Uterus (tissue), 2 donors: Measurements from ENCODE around the gene MT1G.

Experiments
- POLR2A ChIP-seq, 2 donors: fragments of 450-650 bp; IDR thresholded peaks; one replicate each; pipeline ENCODE4 v1.6.1; 2016; ENCODE audit warnings: antibody characterized with exemption in 2 of 2, mild to moderate bottlenecking in 1 of 2, moderate library complexity in 1 of 2
- TF ChIP-seq, protein P1 (sequence below), 4 experiments: fragments of 200-600 bp in 2 of 4; fragments of 450-650 bp in 2 of 4; sonication (generic) in 2 of 4; IDR thresholded peaks; one replicate each; pipeline ENCODE4 v1.5.1; 2016 to 2019; ENCODE audit warnings: antibody characterized with exemption in 4 of 4, mild to moderate bottlenecking in 2 of 4, moderate library complexity in 1 of 4

DNA sequence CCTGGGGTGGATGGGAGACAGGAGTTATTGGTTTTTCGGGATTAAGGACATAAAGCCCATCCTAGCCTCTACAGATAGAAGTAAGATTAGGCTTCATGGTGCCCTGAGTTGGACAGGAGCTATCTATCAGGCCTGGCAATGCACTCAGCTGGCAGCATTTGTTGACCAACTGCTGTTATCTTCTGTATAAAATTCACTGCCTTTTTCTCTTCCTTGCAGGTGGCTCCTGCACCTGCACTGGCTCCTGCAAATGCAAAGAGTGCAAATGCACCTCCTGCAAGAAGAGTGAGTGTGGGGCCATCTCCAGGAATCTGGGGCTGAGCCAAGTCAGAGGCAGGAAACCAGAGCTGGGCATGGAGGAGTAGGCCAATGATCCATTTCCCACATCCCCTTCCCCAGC, 28.8 kb downstream of the MT1G start:
- TF ChIP-seq, protein P1, sequence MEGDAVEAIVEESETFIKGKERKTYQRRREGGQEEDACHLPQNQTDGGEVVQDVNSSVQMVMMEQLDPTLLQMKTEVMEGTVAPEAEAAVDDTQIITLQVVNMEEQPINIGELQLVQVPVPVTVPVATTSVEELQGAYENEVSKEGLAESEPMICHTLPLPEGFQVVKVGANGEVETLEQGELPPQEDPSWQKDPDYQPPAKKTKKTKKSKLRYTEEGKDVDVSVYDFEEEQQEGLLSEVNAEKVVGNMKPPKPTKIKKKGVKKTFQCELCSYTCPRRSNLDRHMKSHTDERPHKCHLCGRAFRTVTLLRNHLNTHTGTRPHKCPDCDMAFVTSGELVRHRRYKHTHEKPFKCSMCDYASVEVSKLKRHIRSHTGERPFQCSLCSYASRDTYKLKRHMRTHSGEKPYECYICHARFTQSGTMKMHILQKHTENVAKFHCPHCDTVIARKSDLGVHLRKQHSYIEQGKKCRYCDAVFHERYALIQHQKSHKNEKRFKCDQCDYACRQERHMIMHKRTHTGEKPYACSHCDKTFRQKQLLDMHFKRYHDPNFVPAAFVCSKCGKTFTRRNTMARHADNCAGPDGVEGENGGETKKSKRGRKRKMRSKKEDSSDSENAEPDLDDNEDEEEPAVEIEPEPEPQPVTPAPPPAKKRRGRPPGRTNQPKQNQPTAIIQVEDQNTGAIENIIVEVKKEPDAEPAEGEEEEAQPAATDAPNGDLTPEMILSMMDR (IDR thresholded peaks at IDR 0.05): no peak
- no peak for TF ChIP-seq POLR2A (IDR thresholded peaks at IDR 0.05)
